Iris pigment epithelial cell (primary cell): ENCODE data around the gene SOD1.
"Not testable (repeated sequence)": the region's sequence is repeated elsewhere in the genome, so short reads cannot be mapped to it uniquely, and the experiment has no call there.

Source experiments
- DNase-seq: peaks from one replicate; pipeline ENCODE4 v3.0.0-alpha.2; 2011; ENCODE audit warnings: low read depth

SOD1 gene

GRCh38 chr21:31659536-31660258, at the start of gene SOD1:
SOD1 (plus strand) TSS chr21:31659693; CDS start chr21:31659770, 77 bp downstream.
- peak; percentile 94 for DNase-seq

GRCh38 chr21:31611445-31611844, 48.0 kb upstream of the SOD1 start:
- no peak for DNase-seq

- peak; percentile 34 for DNase-seq
Observed at GRCh38 chr21:31612894-31613785, 46.4 kb upstream of the SOD1 start.

- no peak for DNase-seq
Observed at GRCh38 chr21:31614705-31615104, 44.8 kb upstream of the SOD1 start.

- DNase-seq, result no peak
Observed at GRCh38 chr21:31616216-31616615, 43.3 kb upstream of the SOD1 start.

GRCh38 chr21:31618696-31619430, 40.6 kb upstream of the SOD1 start:
- peak; percentile 8 for DNase-seq

- no peak for DNase-seq
Observed at GRCh38 chr21:31622397-31622796, 37.1 kb upstream of the SOD1 start.

- peak; percentile 9 for DNase-seq
Observed at GRCh38 chr21:31623664-31624063, 35.8 kb upstream of the SOD1 start.

- no peak for DNase-seq
Observed at GRCh38 chr21:31624181-31624580, 35.3 kb upstream of the SOD1 start.

GRCh38 chr21:31624961-31625491, 34.5 kb upstream of the SOD1 start:
- no peak for DNase-seq

- peak; percentile 98 for DNase-seq
Observed at GRCh38 chr21:31629972-31630711, 29.4 kb upstream of the SOD1 start.

- not testable (repeated sequence) for DNase-seq
Observed at GRCh38 chr21:31631881-31632280, 27.6 kb upstream of the SOD1 start.

- DNase-seq, result no peak
Observed at GRCh38 chr21:31634993-31635392, 24.5 kb upstream of the SOD1 start.

- DNase-seq, result no peak
Observed at GRCh38 chr21:31636874-31637273, 22.6 kb upstream of the SOD1 start.

- no peak for DNase-seq
Observed at GRCh38 chr21:31641416-31641922, 18.0 kb upstream of the SOD1 start.

GRCh38 chr21:31644643-31645042, 14.8 kb upstream of the SOD1 start:
- no peak for DNase-seq

GRCh38 chr21:31647650-31648049, 11.8 kb upstream of the SOD1 start:
- no peak for DNase-seq

GRCh38 chr21:31650930-31651329, 8.6 kb upstream of the SOD1 start:
- DNase-seq, result no peak

GRCh38 chr21:31651491-31651890, 8.0 kb upstream of the SOD1 start:
- DNase-seq, result not testable (repeated sequence)

GRCh38 chr21:31654340-31654739, 5.2 kb upstream of the SOD1 start:
- no peak for DNase-seq
